T-cell (primary cell): ENCODE data around the gene PLAC1. TPM values are rescaled to one million over a fixed set of nuclear protein-coding genes. Genes with fewer than 3 reads are reported as not detected.

Experiments used
- ATAC-seq, 4 experiments: fragments of 200-7000 bp in 3 of 4; fragments of 150-1000 bp in 1 of 4; cut with Tn5 transposase; replicated peaks in 1 of 4; 1 replicate in 3 of 4; 2 replicates in 1 of 4; pipeline ENCODE4 v1.10.0; 2021; ENCODE audit warnings: moderate library complexity in 3 of 4, mild to moderate bottlenecking in 2 of 4, moderate number of reproducible peaks in 1 of 4
- CTCF ChIA-PET, 2 donors: fragments of 300-600 bp; sonication (Branson Sonifier 250); formaldehyde crosslinking; loops; one replicate each; lab custom pipeline; 2022; ENCODE audit warnings: antibody characterized with exemption in 2 of 2; lab: Charles Lee
- POLR2A ChIA-PET, 2 donors: fragments of 300-600 bp; sonication (Branson Sonifier 250); formaldehyde crosslinking; loops; one replicate each; lab custom pipeline; 2022; ENCODE audit warnings: antibody characterized with exemption in 2 of 2; lab: Charles Lee
- DNase-seq, 35 experiments: peaks; one replicate each; pipeline versions ENCODE4 v3.0.0 to v3.0.0-alpha.2; 2013 to 2023
- H3K27ac ChIP-seq: one replicate; pipeline ENCODE4 v1.5.1; 2013; ENCODE audit warnings: low read length
- H3K27me3 ChIP-seq, 2 experiments: replicated peaks in 1 of 2; 1 replicate in 1 of 2; 2 replicates in 1 of 2; pipeline versions ENCODE4 v1.6.1 to v1.7.0; 2013; ENCODE audit warnings: low read length in 1 of 2, mixed read lengths in 1 of 2; ENCODE audit not compliant: control insufficient read depth in 2 of 2, insufficient read depth in 2 of 2; ENCODE audit errors: extremely low read depth in 1 of 2
- H3K36me3 ChIP-seq, 2 donors: 1 replicate in 1 of 2; 2 replicates in 1 of 2; pipeline versions ENCODE4 v1.6.1 to v1.7.0; 2013; ENCODE audit warnings: low read length in 1 of 2; ENCODE audit not compliant: control insufficient read depth in 2 of 2, insufficient read depth in 1 of 2; ENCODE audit errors: extremely low read depth in 1 of 2
- H3K4me1 ChIP-seq, 2 experiments: 1 replicate in 1 of 2; 2 replicates in 1 of 2; pipeline versions ENCODE4 v1.6.1 to v1.7.0; 2013; ENCODE audit warnings: low read length in 2 of 2, mixed read lengths in 1 of 2; ENCODE audit not compliant: insufficient read depth in 2 of 2, control insufficient read depth in 1 of 2; ENCODE audit errors: extremely low read depth in 1 of 2
- H3K4me3 ChIP-seq, 2 donors: 1 replicate in 1 of 2; 2 replicates in 1 of 2; pipeline versions ENCODE4 v1.5.1 to v1.7.0; 2013; ENCODE audit warnings: mild to moderate bottlenecking in 2 of 2, low read length in 1 of 2, moderate library complexity in 1 of 2; ENCODE audit not compliant: control insufficient read depth in 1 of 2; ENCODE audit errors: extremely low read depth in 1 of 2
- H3K9me3 ChIP-seq: 2 replicates; pipeline ENCODE4 v1.7.0; 2013
- H3K27ac Mint-ChIP-seq, 2 donors: one replicate each; pipeline ENCODE4 v1.8.0; 2020 to 2021; ENCODE audit warnings: mild to moderate bottlenecking in 2 of 2, mixed read lengths in 2 of 2
- H3K27me3 Mint-ChIP-seq, 2 donors: one replicate each; pipeline ENCODE4 v1.8.0; 2021 to 2022; ENCODE audit warnings: mixed read lengths in 2 of 2
- H3K36me3 Mint-ChIP-seq: one replicate; pipeline ENCODE4 v1.8.0; 2021; ENCODE audit warnings: mixed read lengths
- H3K4me1 Mint-ChIP-seq, 3 donors: one replicate each; pipeline ENCODE4 v1.8.0; 2020 to 2022; ENCODE audit warnings: mixed read lengths in 3 of 3, mild to moderate bottlenecking in 1 of 3
- H3K4me3 Mint-ChIP-seq, 3 donors: one replicate each; pipeline ENCODE4 v1.8.0; 2020 to 2022; ENCODE audit warnings: mild to moderate bottlenecking in 3 of 3, mixed read lengths in 3 of 3, moderate library complexity in 3 of 3
- H3K9me3 Mint-ChIP-seq, 3 donors: one replicate each; pipeline ENCODE4 v1.8.0; 2020 to 2022; ENCODE audit warnings: mixed read lengths in 3 of 3
- WGBS: methylation state at CpG from one replicate; pipeline ENCODE4 v1.1.5; 2013; ENCODE audit warnings: missing lambda C conversion rate; ENCODE audit not compliant: insufficient coverage; 5-methylcytosine and 5-hydroxymethylcytosine counted together
- total RNA-seq, 35 experiments: library from RNA in 6 of 35; stranded (reverse) in 6 of 35; fragments of 120-200 nt in 1 of 35; gene quantifications; one replicate each; pipeline versions ENCODE4 v1.2.1 to v1.2.4 and lab custom pipeline; 2013 to 2026

PLAC1 gene
- total RNA-seq (not detected), total RNA-seq (lab: John Stamatoyannopoulos, UW) (0 to 0.32 (median 0) reads per million in 29 experiments)
- not detected for total RNA-seq (2013)

- POLR2A ChIA-PET = no interaction called here
- H3K4me1 ChIP-seq = no peaks in the 10 kb centered on the region
- no peak within 1 kb of the TSS for H3K4me3 ChIP-seq
- Mint-ChIP-seq H3K4me3 (no peak within 1 kb of the TSS), H3K27ac (no peak within 1 kb of the TSS), H3K36me3 (no peaks in the 10 kb centered on the region), H3K9me3 (no peaks in the 10 kb centered on the region), H3K27me3 (peaks cover 0 to 37% of the 10 kb centered on the region in 2 donors), H3K4me1 (peaks cover 0 to 2% (median 0%) of the 10 kb centered on the region in 3 donors)
- CTCF ChIA-PET = interaction anchor here in 1 of 2 donors (0.6 kb wide), 1 partner anchor 12 kb away, joined by 4 read pairs; no protein-coding TSS in a partner anchor
- no peak for DNase-seq
- no peak for ATAC-seq
- no peaks in the 10 kb centered on the region for H3K9me3 ChIP-seq
- 70% methylated on average over 2 of the region's 5 CpGs for WGBS
- peaks cover 0 to 3% of the 10 kb centered on the region in 2 experiments for H3K27me3 ChIP-seq
- no peak within 1 kb of the TSS for H3K27ac ChIP-seq
- no peaks in the 10 kb centered on the region for H3K36me3 ChIP-seq
Measured at GRCh38 chrX:134658002-134658759, at the start of gene PLAC1. PLAC1 (minus strand) TSS chrX:134658471; CDS start chrX:134566682, 91,789 bp downstream.

GRCh38 chrX:134706138-134706537 is 47.9 kb upstream of the PLAC1 start:
- Mint-ChIP-seq H3K36me3 (no peaks in the 10 kb centered on the region), H3K27me3 (peaks cover 3 to 12% of the 10 kb centered on the region in 2 donors), H3K4me1 (no peaks in the 10 kb centered on the region), H3K27ac (no peak overlapping the region), H3K9me3 (peaks cover 0 to 3% (median 0%) of the 10 kb centered on the region in 3 donors), H3K4me3 (no peak overlapping the region)
- no peak overlapping the region for H3K4me3 ChIP-seq
- H3K4me1 ChIP-seq = no peaks in the 10 kb centered on the region
- WGBS = no CpG with 5 or more reads among the region's 5 CpGs
- CTCF ChIA-PET = no interaction called here
- POLR2A ChIA-PET = no interaction called here
- H3K27ac ChIP-seq = no peak overlapping the region
- no peaks in the 10 kb centered on the region for H3K27me3 ChIP-seq
- H3K9me3 ChIP-seq = no peaks in the 10 kb centered on the region
- DNase-seq (no peak), ATAC-seq (no peak)
- H3K36me3 ChIP-seq = no peaks in the 10 kb centered on the region

GRCh38 chrX:134695999-134696398 is 37.7 kb upstream of the PLAC1 start:
- Histone ChIP-seq H3K4me1 (no peaks in the 10 kb centered on the region), H3K27me3 (no peaks in the 10 kb centered on the region), H3K27ac (no peak overlapping the region), H3K9me3 (no peaks in the 10 kb centered on the region), H3K4me3 (no peak overlapping the region), H3K36me3 (no peaks in the 10 kb centered on the region)
- no peaks in the 10 kb centered on the region for H3K9me3 Mint-ChIP-seq
- POLR2A ChIA-PET = no interaction called here
- H3K4me3 Mint-ChIP-seq = no peak overlapping the region
- ATAC-seq = no peak
- H3K27ac Mint-ChIP-seq = no peak overlapping the region
- CTCF ChIA-PET = no interaction called here
- H3K4me1 Mint-ChIP-seq = no peaks in the 10 kb centered on the region
- no CpG with 5 or more reads among the region's 1 CpG for WGBS
- no peak for DNase-seq
- no peaks in the 10 kb centered on the region for H3K36me3 Mint-ChIP-seq
- peaks cover 9 to 23% of the 10 kb centered on the region in 2 donors for H3K27me3 Mint-ChIP-seq

- Histone ChIP-seq H3K4me1 (no peaks in the 10 kb centered on the region), H3K9me3 (no peaks in the 10 kb centered on the region), H3K27ac (no peak overlapping the region), H3K4me3 (no peak overlapping the region), H3K27me3 (no peaks in the 10 kb centered on the region), H3K36me3 (no peaks in the 10 kb centered on the region)
- ChIA-PET CTCF (no interaction called here), POLR2A (no interaction called here)
- Mint-ChIP-seq H3K27me3 (peaks cover 3 to 22% of the 10 kb centered on the region in 2 donors), H3K36me3 (no peaks in the 10 kb centered on the region), H3K9me3 (no peaks in the 10 kb centered on the region), H3K27ac (no peak overlapping the region), H3K4me1 (no peaks in the 10 kb centered on the region), H3K4me3 (no peak overlapping the region)
- DNase-seq (no peak), ATAC-seq (no peak)
- no CpG with 5 or more reads among the region's 5 CpGs for WGBS
Measured at GRCh38 chrX:134694333-134695322, 36.4 kb upstream of the PLAC1 start.

- WGBS = no CpG with 5 or more reads among the region's 2 CpGs
- Mint-ChIP-seq H3K4me3 (no peak overlapping the region), H3K4me1 (no peaks in the 10 kb centered on the region), H3K9me3 (no peaks in the 10 kb centered on the region), H3K27me3 (peaks cover 4 to 26% of the 10 kb centered on the region in 2 donors), H3K27ac (no peak overlapping the region), H3K36me3 (no peaks in the 10 kb centered on the region)
- DNase-seq = no peak
- no peaks in the 10 kb centered on the region for H3K9me3 ChIP-seq
- ChIA-PET CTCF (no interaction called here), POLR2A (no interaction called here)
- H3K4me3 ChIP-seq = no peak overlapping the region
- ATAC-seq = no peak
- no peaks in the 10 kb centered on the region for H3K27me3 ChIP-seq
- no peak overlapping the region for H3K27ac ChIP-seq
- H3K4me1 ChIP-seq = no peaks in the 10 kb centered on the region
- H3K36me3 ChIP-seq = no peaks in the 10 kb centered on the region
Measured at GRCh38 chrX:134693644-134694043, 35.4 kb upstream of the PLAC1 start.

- ATAC-seq (no peak), DNase-seq (no peak)
- no CpG with 5 or more reads among the region's 1 CpG for WGBS
- Histone ChIP-seq H3K9me3 (no peaks in the 10 kb centered on the region), H3K36me3 (no peaks in the 10 kb centered on the region), H3K27ac (no peak overlapping the region), H3K27me3 (no peaks in the 10 kb centered on the region), H3K4me1 (no peaks in the 10 kb centered on the region), H3K4me3 (no peak overlapping the region)
- no peak overlapping the region for H3K4me3 Mint-ChIP-seq
- CTCF ChIA-PET = no interaction called here
- H3K36me3 Mint-ChIP-seq = no peaks in the 10 kb centered on the region
- POLR2A ChIA-PET = no interaction called here
- H3K4me1 Mint-ChIP-seq = no peaks in the 10 kb centered on the region
- no peak overlapping the region for H3K27ac Mint-ChIP-seq
- H3K27me3 Mint-ChIP-seq = peaks cover 4 to 22% of the 10 kb centered on the region in 2 donors
- H3K9me3 Mint-ChIP-seq = no peaks in the 10 kb centered on the region
Measured at GRCh38 chrX:134692990-134693389, 34.7 kb upstream of the PLAC1 start.
